Measurements from ENCODE around the gene EVA1C. TPM values are rescaled to one million over a fixed set of nuclear protein-coding genes. Genes with fewer than 3 reads are reported as not detected.
A peak's percentile ranks its signal among the peaks of the same experiment; 100 is the strongest.

EVA1C gene, protein sequence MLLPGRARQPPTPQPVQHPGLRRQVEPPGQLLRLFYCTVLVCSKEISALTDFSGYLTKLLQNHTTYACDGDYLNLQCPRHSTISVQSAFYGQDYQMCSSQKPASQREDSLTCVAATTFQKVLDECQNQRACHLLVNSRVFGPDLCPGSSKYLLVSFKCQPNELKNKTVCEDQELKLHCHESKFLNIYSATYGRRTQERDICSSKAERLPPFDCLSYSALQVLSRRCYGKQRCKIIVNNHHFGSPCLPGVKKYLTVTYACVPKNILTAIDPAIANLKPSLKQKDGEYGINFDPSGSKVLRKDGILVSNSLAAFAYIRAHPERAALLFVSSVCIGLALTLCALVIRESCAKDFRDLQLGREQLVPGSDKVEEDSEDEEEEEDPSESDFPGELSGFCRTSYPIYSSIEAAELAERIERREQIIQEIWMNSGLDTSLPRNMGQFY
- total RNA-seq = 10 to 100 TPM; 11.1 to 13.7 TPM

DNA sequence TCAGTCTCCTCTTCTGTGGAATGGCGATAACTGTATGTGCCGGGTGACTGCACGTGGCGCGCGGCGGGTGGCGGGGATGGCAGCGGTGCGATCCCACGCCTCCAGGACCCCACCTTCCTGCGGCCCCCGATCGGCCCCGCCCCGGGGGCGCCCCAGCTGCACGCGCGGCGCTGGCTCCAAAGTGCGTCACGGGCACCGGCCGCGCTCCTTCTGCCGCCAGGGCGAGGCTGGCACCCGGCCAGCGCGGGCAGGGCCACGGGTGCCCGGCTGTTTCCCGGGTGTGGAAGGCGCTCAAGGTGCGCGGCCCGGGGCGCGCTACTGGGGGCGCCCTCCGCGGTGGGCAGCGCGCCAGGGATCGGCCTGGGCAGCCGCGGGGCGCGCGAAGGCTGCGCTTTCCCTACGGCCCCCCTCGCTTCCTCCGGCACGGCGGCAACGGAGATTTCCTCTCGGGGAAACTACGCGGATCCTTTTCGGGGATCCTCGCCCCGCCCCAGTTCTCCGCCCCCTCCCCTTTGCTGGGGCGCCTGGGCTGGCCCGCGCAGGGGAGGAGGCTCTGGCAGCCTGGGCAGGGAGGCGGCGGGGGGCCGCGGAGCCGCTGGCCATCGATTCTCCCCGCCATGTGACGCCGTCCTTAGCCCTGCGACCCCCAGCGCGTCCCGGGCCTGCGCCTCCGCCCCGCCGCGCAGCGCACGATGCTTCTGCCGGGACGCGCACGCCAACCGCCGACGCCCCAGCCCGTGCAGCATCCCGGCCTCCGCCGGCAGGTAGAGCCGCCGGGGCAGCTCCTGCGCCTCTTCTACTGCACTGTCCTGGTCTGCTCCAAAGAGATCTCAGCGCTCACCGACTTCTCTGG is at the start of gene EVA1C:
Gene EVA1C, plus strand, starts transcription at position 545 of the 853 bp plus-strand sequence. Its CDS starts 148 bp downstream, at position 693.
- intact Hi-C loops (cut with micrococcal nuclease) = loop anchor here (5.0 kb wide), 1 partner anchor 155 kb away; no protein-coding TSS in a partner anchor
- H3K27me3 Mint-ChIP-seq = no peaks in the 10 kb centered on the region
- peaks cover 19% of the 10 kb centered on the region for H3K36me3 Mint-ChIP-seq (ENCODE audit: low read depth)
- peaks cover 37% of the 10 kb centered on the region for H3K4me1 Mint-ChIP-seq (ENCODE audit: low read depth)
- peak within 1 kb of the TSS; percentile 94 for H3K4me3 Mint-ChIP-seq
- H3K9me3 Mint-ChIP-seq = no peaks in the 10 kb centered on the region
- ATAC-seq = peak; percentile 61
- TF ChIP-seq, protein P1, sequence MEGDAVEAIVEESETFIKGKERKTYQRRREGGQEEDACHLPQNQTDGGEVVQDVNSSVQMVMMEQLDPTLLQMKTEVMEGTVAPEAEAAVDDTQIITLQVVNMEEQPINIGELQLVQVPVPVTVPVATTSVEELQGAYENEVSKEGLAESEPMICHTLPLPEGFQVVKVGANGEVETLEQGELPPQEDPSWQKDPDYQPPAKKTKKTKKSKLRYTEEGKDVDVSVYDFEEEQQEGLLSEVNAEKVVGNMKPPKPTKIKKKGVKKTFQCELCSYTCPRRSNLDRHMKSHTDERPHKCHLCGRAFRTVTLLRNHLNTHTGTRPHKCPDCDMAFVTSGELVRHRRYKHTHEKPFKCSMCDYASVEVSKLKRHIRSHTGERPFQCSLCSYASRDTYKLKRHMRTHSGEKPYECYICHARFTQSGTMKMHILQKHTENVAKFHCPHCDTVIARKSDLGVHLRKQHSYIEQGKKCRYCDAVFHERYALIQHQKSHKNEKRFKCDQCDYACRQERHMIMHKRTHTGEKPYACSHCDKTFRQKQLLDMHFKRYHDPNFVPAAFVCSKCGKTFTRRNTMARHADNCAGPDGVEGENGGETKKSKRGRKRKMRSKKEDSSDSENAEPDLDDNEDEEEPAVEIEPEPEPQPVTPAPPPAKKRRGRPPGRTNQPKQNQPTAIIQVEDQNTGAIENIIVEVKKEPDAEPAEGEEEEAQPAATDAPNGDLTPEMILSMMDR (IDR thresholded peaks at IDR 0.05) = peak; percentile 30
- DNase-seq = peak; percentile 70
- CTCF ChIA-PET = interaction anchor here (1.0 to 6.7 kb wide), 4 partner anchors 10 to 188 kb away, joined by 3 to 35 read pairs (median 18); no protein-coding TSS in a partner anchor
- POLR2A ChIA-PET = interaction anchor here (0.7 to 1.9 kb wide), 6 partner anchors 10 to 200 kb away, joined by 3 to 8 read pairs (median 3); partner anchors contain the start of gene CFAP298
- peak within 1 kb of the TSS; percentile 96 for H3K27ac Mint-ChIP-seq

DNA sequence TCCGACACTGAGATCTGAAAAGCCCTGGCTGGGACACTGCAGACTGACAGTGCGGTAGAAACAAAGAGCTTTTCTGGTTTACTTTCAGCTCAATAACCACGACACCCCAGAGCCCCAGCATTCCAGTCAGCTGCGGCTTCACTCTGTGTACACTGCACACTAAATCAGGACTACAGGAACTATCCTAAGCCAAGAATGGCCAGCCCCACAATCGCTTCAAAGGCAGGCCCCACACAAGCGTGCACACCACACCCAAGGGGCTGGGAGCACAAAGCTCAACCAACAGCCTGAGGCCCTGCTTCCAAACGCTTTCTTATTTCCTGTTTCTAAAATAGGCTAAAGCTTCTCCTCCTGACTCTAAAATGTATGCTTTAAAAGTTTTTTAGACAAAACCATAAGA is 48.1 kb upstream of the EVA1C start:
- H3K27me3 Mint-ChIP-seq = no peaks in the 10 kb centered on the region

DNA sequence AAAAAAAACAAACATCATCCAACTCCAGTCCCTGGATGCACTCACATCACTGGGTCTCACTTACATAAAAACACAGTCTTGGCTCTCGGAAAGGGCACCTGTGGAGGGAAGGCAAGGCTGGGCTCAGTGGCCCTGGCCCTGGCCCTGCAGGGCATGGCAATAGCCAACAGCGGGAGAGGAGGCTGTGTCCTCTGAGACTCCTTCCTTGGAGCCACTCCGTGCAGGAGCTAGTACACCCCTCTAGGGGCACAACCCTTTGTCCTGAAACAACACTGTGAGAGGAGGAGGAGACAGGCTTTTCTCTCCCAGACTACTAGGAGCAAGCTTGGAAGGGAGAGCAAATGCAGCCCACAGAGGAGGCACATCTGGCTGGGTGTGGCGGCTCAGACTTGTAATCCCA is 47.7 kb upstream of the EVA1C start:
- CTCF ChIA-PET = no interaction called here
- ATAC-seq (no peak), DNase-seq (no peak)
- H3K27ac Mint-ChIP-seq = no peak overlapping the region
- TF ChIP-seq, protein P1 (IDR thresholded peaks at IDR 0.05) = no peak
- intact Hi-C loops (cut with micrococcal nuclease) = no loop called here
- POLR2A ChIA-PET = no interaction called here
- no peaks in the 10 kb centered on the region for H3K4me1 Mint-ChIP-seq (ENCODE audit: low read depth)
- H3K4me3 Mint-ChIP-seq = no peak overlapping the region
- H3K9me3 Mint-ChIP-seq = no peaks in the 10 kb centered on the region
- H3K27me3 Mint-ChIP-seq = no peaks in the 10 kb centered on the region
- H3K36me3 Mint-ChIP-seq (ENCODE audit: low read depth) = peaks cover 70% of the 10 kb centered on the region

More for the DNA sequence above, 48.1 kb upstream of the EVA1C start:
- ChIA-PET CTCF (interaction anchor here (1.2 kb wide), 1 partner anchor 9 kb away, joined by 4 read pairs; no protein-coding TSS in a partner anchor), POLR2A (no interaction called here)
- intact Hi-C loops (cut with micrococcal nuclease) = no loop called here
- H3K4me1 Mint-ChIP-seq (ENCODE audit: low read depth) = no peaks in the 10 kb centered on the region
- peaks cover 70% of the 10 kb centered on the region for H3K36me3 Mint-ChIP-seq (ENCODE audit: low read depth)
- H3K9me3 Mint-ChIP-seq = no peaks in the 10 kb centered on the region
- ATAC-seq (no peak), DNase-seq (no peak)
- H3K27ac Mint-ChIP-seq = no peak overlapping the region
- H3K4me3 Mint-ChIP-seq = no peak overlapping the region
- TF ChIP-seq, protein P1 (IDR thresholded peaks at IDR 0.05) = no peak

DNA sequence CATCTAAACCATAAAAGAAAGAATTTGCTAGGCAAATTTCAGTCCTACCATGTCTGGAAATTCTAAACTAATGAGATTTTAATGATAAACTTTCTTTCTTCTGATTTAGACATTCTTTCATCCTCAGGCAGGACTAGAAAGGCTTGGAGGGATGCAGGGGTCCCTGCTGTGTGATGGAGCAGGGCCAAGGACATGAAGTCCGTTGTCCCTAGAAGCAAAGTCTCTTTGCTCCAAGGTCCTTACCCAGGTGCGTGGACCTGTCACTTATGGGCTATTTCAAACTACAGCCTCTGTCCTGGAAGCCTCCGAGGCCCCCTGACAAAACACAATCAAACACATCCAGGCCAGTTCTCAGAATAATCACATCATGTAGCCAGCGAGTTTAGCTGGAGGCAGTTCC is 46.3 kb upstream of the EVA1C start:
- H3K4me1 Mint-ChIP-seq (ENCODE audit: low read depth) = peaks cover 2% of the 10 kb centered on the region
- POLR2A ChIA-PET = no interaction called here

More for the DNA sequence above, 46.3 kb upstream of the EVA1C start:
- Mint-ChIP-seq H3K36me3 (ENCODE audit: low read depth) (peaks cover 65% of the 10 kb centered on the region), H3K9me3 (no peaks in the 10 kb centered on the region), H3K4me3 (no peak overlapping the region), H3K27ac (no peak overlapping the region), H3K27me3 (no peaks in the 10 kb centered on the region)
- DNase-seq (no peak), ATAC-seq (no peak)
- TF ChIP-seq, protein P1 (IDR thresholded peaks at IDR 0.05) = no peak
- intact Hi-C loops (cut with micrococcal nuclease) = no loop called here
- CTCF ChIA-PET = interaction anchor here (1.9 kb wide), 1 partner anchor 235 kb away, joined by 4 read pairs; no protein-coding TSS in a partner anchor

All from activated CD8-positive, alpha-beta T cell treated with anti-CD3 and anti-CD28 coated beads for 36 hours (primary cell).